HG03039 (cell line): ENCODE results near the gene NTN1.

ENCODE experiments used
- ATAC-seq: cut with Tn5 transposase; IDR thresholded peaks from one replicate; pipeline ENCODE4 v1.9.1; 2021; ENCODE audit warnings: mild to moderate bottlenecking, moderate library complexity; ENCODE audit not compliant: unreplicated experiment

NTN1 gene

DNA sequence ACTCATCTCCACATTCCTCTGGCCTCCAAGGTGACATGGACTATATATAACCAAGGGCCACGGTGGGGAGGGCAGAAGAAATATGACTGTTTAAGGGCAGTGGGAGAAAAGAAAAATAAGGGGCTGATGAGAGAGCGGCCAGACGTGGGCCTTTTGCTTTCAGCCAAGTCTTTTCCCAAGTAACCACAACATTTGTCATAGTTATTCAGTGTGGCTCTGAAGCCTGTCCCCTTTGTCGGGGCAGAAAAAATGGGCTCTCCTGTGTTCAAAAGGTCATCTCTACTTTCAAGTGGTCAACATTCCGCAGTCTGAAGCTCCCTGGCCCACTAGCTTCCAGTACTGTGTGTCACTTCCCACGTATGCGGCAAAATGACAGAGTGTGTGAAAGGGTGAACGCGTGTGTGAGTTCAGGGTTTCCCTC is 245.4 kb downstream of the NTN1 start:
- ATAC-seq, result no peak

DNA sequence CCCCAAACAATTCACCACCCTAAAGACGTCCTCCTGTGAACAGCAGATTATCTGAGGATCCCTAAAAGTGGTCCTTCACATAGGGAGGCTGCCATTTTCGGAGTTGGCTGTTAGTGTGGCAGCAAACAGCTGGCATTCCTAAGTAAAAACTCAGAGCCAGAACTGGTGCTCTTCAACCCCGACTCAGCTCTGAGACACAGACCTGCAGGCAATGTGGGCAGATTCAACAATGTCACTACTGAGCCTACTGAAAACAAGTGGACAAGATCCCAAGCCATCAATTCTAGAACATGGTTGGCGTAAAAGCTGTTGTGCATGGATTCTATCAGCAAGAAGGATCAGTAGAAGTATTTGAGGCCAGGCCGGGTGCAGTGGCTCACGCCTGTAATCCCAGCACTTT is 247.2 kb downstream of the NTN1 start:
- no peak for ATAC-seq

DNA sequence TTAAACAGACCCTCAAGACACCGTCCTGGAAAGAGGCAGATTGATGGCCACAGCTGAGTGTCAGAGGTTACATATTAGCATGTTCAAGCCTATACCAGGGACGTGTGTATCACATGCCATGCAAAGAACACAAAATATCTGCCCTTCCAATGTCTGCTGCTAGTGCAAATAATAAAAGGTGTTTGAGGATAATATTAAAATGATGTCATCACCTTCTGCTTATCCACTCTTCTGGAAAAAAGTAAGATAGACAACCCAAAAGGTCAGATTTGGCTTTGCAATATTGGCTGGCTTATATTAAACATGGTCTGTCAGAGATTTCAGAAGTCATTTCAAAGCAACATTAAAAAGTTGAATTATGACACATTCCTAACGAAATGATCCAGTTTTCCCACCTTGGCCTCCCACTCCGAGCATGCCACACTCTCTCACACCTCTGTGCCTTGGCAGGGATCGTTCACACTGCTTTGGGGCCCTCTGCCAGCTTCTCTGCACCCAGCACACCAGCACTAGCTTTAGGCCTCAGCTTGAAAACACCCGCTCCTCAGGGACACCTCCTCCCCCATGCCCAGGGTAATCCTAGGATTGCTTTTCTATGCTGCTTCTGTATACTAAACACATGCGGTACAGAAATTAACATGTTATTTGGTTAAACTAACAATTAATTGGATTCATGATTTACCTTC is 248.2 kb downstream of the NTN1 start:
- no peak for ATAC-seq

DNA sequence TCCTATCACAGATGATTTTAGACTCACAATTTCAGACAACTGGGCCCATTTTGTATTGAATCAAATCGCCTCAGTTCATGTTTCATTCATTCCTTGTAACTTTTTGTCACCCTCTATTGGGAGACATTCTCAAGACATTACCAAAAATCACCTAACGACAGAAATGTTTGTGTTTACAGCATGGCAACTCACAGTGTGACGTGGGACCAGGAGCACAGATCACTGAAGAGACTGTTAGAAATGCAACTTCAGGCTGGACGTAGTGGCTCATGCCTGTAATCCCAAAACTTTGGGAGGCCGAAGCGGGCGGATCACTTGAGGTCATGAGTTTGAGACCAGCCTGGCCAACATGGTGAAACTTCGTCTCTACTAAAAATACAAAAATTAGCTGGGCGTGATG is 249.6 kb downstream of the NTN1 start:
- ATAC-seq, result no peak

DNA sequence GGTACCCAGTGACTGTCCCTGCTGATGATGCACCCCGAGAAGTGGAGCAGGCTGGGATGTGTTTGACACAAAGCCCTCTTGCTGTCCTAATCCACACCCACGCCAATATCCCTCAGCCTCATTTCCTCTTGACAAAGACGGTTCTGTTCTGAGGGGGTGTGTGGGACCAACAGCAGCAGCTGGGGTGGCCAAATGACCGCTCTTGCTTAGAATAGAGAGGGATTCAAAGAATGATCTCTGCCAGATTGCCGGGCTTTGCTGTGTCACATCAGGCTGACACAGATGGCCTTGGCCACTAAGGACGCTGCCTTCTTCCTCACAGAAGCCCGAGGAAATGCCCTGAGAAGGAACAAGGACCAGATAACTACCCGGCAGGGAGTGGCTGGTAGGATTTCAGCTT is 250.7 kb downstream of the NTN1 start:
- no peak for ATAC-seq

DNA sequence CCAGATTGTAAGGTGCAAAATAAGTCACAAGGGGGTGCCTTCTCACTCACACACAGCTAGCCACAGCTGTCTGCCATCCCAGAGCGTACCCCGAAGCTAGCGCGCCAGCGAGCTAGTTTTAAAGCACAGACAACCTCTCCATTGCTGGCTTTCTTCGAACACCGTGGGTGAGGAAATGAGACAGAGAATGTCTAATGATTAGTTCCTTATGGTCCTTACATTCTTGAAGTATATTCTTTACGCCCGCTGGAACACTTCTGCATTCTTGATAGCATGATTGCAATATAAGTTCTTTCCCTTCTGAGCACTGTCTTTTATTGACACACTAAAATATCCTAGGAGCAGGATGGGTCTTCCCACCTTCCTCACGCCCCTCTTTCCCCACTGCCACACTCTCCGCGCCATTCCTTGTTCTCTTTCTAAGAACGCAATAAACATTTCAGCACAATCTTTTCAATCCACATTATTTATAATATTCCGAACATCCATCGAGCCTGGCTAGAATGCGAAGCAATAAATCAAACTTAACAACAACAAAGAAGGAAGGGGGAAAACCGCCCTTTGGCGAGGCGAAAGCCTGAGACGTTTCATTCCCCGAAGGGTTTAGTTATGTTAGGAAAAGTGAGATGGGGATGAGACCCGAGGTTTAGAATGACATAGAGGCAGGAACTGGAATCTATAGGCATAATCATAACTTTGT is 251.3 kb downstream of the NTN1 start:
- no peak for ATAC-seq

DNA sequence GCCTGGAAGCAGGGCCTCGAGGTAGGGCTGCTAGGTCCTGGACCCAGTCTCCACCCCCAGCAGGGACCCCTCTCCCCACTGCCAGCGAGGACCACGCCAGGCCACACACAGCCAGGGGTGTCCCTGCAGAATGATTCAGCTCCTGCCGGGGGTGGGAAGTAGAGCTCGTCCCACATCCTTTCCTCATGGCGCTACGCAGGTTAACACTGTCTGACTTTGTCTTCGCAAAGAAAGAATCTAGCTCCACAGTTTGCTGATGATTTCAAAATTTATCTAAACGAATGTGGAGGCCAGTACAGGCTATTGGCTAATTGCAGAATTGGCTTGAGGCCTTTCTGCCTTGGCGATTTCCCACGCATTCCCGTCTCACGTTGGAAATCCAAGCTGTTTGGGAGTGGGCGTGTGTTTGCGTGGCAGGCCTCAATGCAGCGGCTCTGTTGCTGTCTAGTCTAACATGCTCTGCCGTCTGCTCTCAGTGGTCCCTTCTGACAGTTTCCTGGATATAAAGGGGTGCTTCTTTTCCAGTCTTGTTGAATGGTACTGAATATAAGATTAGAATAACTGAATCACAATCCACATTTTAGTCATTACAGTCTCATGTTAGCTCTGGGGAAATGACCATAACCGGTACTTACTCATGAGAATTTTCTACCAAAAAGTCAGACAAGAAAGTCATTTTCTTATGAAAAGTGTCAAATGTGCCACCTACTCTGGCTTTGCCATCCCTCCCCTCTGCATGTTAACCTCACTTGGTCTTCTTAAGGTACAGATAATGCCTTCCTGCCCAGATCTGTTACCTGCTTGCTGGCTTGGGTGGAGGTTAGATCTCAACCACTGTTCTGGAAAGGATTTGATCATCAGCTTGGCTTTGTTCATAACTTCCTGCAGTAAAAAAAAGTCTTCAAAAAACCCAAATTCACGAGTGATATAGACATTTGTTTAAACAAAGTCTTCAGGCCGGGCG is 252.4 kb downstream of the NTN1 start:
- ATAC-seq, result no peak

DNA sequence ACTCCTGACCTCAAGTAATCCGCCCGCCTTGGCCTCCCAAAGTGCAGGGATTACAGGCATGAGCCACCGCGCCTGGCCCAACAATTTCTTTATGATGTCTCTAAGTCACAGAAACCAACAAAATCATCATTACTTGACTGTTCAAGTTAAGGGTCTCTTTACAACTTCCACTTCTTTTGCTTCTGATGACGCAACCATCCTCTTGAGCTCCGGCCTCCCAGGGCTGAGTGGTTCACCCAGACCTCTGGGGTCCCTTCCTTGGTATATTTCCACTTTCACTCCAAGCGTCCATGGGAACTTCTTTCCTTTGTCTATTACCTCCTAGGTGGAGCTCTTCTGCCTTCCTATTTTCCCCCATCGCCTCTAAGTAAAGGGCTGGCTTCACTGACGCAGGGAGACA is 253.7 kb downstream of the NTN1 start:
- ATAC-seq, result no peak

DNA sequence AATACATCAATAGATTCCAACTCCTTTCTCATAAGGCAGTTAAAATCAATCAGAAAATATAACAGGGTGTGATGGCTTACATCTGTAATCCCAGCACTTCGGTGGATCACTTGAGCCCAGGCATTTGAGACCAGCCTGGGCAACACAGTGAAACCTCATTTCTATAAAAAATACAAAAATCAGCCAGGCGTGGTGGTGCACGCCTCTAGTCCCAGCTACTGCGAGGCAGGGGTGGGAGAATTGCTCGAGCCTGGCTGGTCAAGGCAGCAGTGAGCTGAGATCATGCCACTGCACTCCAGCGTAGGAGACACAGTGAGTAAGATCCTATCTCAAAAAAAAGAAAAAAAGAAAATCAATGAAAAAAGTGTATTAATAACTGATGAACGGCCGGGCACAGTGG is 258.6 kb downstream of the NTN1 start:
- no peak for ATAC-seq

DNA sequence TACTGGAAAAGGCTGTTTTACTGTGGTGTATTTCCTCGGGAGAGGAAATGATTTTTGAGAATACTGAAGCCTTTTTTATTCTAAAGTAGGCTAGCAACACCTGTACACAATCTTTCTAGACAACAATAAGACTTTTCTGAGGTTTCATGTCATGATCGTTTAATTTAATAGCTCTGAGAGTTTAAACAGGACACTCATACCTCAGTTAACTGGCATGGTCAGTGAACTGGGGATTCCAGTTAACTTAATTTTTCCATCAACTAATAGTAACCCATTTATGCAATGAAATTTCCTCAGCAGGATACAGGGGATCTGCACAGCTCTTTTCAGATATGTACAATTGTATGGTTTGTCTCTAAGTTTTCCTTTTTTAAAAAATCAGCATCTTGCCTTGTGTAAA is 262.6 kb downstream of the NTN1 start:
- no peak for ATAC-seq

DNA sequence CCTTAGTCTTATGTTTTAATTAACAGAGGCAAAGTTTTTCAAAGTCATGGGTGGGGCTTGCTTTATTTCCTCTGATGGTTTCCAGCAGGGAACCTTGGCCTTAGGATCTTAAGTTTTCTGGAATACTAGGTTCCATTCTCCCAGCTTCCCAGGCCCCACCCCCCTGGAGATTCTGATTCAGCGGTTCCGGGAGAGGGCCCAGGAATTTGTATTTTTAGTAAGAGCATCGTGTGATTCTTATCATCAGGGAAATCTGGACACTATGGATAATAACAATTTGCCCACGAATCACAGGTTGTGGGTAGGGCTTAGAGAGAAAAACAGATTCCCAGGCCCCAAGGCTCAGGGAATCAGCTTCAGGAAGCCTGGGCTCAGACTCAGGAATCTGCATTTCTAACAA is 263.6 kb downstream of the NTN1 start:
- no peak for ATAC-seq

DNA sequence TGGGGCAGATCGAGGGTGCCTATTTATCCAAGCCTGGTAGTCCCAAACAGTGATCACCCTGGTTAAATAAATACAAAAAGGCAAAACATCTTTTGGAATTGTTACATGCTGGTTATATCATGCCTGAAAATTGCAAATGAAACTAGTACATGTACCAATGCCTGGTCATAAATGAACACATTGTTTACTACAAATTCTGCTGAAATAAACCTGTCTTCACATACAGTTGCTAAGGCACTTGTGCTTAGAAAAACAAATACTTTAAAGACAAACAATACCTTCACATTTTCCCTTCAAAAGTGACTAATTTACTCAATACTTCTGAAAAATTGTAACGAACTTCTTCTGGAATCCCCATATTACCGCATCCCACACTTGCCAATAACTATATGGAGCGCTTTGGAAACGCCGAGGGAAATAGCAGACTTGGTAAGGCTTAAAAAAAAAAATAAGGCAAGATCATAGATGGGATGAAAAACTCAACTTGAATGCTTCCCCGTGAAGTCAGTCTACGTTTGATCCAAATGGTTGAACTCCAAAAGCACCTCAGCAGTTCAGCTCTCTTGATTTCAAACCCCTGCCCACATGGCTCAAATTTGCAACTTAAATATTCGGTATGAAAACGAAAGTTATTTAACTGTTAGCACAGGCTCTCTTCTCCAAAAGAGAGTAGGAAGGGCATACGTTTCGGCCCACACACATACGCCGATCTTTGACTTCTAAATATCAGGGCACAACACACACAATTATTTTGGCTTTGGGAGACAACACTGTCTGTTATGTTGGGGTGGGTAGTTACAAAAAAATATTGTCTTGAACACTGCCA is 264.5 kb downstream of the NTN1 start:
- ATAC-seq, result no peak

DNA sequence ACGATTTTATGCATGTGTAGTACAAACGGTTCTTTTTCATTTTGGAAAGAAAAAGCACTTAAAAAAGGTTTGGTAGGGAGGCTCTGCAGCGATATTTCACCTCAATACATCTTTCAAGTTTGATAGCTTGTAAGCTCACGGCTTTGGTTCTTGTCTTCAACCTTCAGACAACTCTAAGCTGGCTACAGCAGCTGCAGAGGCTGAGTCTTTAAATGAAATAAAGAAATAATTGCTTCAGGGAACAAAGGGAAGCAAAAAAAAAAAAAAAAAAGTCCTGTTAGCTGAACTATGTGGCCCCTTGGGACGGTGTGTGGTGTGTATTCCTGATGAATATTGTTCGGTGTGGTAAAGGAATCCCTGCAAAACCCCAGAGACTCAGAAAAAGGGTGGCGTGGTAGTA is 265.1 kb downstream of the NTN1 start:
- no peak for ATAC-seq

DNA sequence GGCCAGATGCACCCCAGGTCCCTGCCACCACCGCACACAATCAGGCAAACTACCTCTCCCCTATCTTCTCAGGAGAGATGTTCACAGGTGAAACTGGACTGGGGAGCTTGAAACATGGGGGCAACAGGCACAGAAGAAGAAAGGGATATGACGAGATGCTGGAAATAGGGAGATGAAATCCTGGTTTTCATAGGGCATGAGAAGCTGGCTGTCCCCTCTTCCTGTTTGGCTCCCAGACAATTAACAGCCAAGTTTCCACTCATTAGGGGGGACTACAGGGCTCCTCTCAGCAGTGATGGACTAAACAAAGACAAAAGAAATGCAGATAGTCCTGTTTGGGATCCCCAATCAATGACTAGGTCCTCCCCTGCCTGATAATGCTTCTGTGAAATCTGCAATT is 266.0 kb downstream of the NTN1 start:
- no peak for ATAC-seq

DNA sequence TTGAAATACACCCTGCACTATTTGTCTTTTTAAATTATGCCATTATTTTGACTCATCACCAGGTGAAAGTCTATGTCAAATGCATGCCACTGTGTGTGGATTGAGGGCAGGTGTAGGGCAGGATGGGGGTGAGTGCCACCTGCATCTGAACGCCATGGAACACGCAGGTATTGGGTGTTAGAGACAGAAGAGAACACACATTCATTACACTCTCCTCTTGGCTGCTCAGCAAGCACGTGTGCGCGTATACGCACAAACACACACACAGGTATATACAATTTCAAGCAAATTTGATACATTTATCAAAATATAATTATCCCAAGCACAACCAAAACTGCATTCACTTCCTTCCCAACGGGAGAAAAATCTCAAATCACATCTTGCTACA is 268.9 kb downstream of the NTN1 start:
- no peak for ATAC-seq

DNA sequence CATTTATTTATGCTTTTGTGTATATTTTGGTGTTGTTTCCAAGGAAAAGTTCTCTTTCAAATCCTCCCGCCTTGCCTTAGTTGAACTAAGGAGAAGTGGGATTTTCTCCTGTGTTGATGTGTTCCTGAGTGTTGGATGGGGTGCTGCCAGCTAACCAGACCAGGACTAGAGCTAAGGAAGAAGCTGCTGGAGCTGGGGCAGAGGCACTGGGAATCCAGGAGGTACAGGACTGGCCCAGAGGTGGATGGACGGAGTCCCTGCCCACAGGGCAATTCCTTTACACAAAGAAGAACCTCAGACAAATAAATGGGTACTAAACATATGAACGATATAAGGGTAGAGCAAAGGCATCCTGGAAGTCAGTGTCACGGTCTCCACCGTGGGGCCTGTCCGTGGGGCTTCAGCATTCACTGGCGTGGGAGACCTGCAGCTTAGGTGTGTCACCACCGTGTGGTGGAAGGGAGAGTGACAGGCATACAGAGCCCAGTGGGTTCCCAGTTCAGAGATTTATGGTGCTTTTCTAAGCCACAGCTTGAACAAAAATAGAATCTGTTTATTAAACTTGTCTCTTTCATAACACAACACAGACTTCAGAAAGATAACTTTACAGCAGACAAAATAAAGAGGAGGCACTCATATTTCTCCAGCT is 270.7 kb downstream of the NTN1 start:
- no peak for ATAC-seq

DNA sequence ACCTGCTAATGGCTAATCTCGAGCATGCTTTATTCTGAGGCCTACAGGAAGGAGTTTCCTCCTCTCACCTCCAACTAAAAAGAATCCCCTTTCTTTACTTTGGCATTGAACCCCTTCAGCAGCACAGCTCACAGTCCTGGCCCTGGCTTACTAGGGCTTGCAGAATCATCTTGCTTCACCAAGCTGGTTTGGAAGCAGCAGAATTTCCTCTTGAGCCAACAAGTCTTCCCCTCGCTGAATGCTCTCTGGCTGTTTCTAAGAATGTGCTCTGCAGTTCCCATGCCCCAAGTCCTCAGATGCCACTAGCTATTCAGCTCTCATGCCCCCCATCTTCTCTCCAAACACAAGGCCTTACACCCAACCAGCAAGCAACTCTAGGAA is 271.2 kb downstream of the NTN1 start:
- ATAC-seq, result no peak
